GM12874 (cell line): ENCODE measurements around the gene NKRF.

Experiments
- TF ChIP-seq, protein P1 (sequence below): IDR thresholded peaks from 2 replicates; pipeline ENCODE4 v1.5.1; 2011; ENCODE audit warnings: low read depth, mild to moderate bottlenecking, control low read depth, low read length, moderate library complexity; ENCODE audit not compliant: insufficient read depth

NKRF gene

GRCh38 chrX:119624951-119625668 is 18.9 kb upstream of the NKRF start:
- TF ChIP-seq, protein P1, sequence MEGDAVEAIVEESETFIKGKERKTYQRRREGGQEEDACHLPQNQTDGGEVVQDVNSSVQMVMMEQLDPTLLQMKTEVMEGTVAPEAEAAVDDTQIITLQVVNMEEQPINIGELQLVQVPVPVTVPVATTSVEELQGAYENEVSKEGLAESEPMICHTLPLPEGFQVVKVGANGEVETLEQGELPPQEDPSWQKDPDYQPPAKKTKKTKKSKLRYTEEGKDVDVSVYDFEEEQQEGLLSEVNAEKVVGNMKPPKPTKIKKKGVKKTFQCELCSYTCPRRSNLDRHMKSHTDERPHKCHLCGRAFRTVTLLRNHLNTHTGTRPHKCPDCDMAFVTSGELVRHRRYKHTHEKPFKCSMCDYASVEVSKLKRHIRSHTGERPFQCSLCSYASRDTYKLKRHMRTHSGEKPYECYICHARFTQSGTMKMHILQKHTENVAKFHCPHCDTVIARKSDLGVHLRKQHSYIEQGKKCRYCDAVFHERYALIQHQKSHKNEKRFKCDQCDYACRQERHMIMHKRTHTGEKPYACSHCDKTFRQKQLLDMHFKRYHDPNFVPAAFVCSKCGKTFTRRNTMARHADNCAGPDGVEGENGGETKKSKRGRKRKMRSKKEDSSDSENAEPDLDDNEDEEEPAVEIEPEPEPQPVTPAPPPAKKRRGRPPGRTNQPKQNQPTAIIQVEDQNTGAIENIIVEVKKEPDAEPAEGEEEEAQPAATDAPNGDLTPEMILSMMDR, result no peak

DNA sequence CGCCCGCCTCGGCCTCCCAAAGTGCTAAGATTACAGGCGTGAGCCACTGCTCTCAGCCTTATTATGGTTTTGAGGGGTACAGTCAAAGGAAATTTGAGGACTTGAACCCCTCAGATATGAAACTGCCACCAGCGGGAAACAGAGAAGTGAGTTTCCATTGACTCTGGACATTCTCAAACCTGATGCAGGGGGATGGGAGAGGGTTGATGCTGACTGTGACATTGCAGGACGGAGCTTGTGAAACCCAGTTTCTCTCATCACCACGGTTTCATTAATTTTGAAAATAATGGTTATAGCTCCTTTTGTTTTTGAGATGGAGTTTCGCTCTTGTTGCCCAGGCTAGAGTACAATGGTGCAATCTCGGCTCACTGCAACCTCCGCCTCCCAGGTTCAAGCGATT is 18.2 kb upstream of the NKRF start:
- TF ChIP-seq, protein P1, result no peak

- TF ChIP-seq, protein P1, result no peak
Measured at GRCh38 chrX:119622356-119623232, 16.4 kb upstream of the NKRF start.

- TF ChIP-seq, protein P1, result no peak
Measured at GRCh38 chrX:119618439-119618838, 12.2 kb upstream of the NKRF start.

DNA sequence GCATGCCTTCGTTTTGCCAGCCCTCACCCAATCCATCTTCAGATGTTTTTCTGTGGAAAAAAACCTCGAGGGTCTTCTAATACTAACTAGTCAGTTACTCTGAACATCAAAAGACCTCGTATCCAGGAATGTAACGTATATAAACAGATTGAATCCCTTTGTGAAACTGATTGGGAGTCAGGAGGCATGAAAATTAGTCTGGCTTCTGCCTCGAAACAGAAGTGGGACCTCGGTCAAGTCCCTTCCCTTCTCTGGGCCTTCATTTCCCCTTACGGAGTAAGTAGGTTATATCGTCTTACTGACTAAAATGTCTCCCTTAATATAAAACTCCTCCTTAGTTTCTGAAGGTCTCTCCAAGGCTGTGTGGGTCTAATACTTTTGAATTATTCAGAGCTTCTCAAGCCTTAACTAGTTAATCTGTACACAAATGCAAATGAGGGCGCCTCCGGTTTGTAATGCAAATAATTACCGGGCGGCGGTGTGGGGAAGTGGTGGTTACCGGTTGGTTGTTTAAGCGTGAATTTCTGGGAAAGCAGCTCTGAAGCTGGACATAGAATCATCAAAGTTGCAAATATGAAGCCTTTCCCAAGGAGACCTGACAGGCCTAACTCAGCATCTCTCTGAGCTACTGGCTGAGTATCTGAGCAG is 11.4 kb upstream of the NKRF start:
- TF ChIP-seq, protein P1, result no peak

DNA sequence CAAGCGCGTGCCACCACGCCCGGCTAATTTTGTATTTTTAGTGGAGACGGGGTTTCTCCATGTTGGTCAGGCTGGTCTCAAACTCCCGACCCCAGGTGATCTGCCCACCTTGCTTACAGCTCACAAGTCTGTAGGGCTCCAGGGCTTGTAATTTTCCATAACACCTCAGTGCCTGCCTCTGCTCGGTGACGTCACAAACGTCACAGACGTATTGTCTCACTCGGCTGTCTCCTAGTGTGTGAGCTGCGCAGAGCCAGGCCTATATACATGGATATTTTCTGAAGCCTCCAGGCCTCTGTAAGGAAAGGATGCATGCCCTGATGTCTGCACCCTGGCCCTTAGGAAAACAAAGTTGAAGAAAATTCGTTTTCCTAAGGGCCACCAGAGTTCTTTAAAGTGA is 8.6 kb upstream of the NKRF start:
- TF ChIP-seq, protein P1, result no peak

DNA sequence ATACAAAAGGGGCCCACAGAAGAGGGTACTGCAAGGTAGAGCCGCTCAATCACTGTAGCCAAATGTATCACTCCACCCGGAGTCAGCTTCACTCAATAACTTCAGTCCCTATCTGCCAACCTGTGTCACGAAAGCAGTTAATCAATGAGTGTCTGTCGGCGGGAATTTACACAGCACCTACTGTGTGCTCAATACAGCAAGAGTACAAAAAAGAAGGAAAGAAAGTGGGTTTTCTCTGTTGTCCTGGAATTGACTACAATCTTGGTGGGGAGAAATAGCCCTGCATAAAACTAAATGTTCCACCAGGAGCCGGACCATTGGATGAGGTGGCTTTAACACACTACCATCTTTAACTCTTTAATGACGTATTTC is 780 bp upstream of the NKRF start:
- TF ChIP-seq, protein P1, result no peak
